HepG2 (cell line): ENCODE results near the gene FKBP1B. TPM values are rescaled to one million over a fixed set of nuclear protein-coding genes. Genes with fewer than 3 reads are reported as not detected.

Experiments
- BORCS8-MEF2B ChIP-seq: sonication (generic); formaldehyde crosslinking; IDR thresholded peaks from 2 replicates; pipeline ENCODE4 v1.8.0; 2022; ENCODE audit warnings: mild to moderate bottlenecking, missing genetic modification reagents
- FOXA1 ChIP-seq, 2 experiments: fragments of 450-650 bp in 1 of 2; sonication (generic) in 1 of 2; formaldehyde crosslinking in 1 of 2; IDR thresholded peaks; 2 replicates each; pipeline versions ENCODE4 v1.4.0 to v1.6.1; 2016 to 2020; ENCODE audit warnings: missing genetic modification reagents in 1 of 2
- GABPB1 ChIP-seq: IDR thresholded peaks from 2 replicates; pipeline ENCODE4 v1.6.1; 2016; ENCODE audit warnings: mild to moderate bottlenecking, missing genetic modification reagents, moderate library complexity, missing compliant biosample characterization
- GATAD2A ChIP-seq: IDR thresholded peaks from 2 replicates; pipeline ENCODE4 v1.6.1; 2016
- HMG20B ChIP-seq: conservative IDR thresholded peaks from 2 replicates; pipeline ENCODE4 v1.6.1; 2016; ENCODE audit warnings: missing genetic modification reagents, missing compliant biosample characterization
- IKZF4 ChIP-seq: sonication (generic); formaldehyde crosslinking; IDR thresholded peaks from 2 replicates; pipeline ENCODE4 v1.5.1; 2020; ENCODE audit warnings: borderline replicate concordance, mild to moderate bottlenecking, low read depth, missing genetic modification reagents; ENCODE audit errors: not compliant biosample characterization
- MBD4 ChIP-seq: IDR thresholded peaks from 2 replicates; pipeline ENCODE4 v1.6.1; 2012; ENCODE audit warnings: low read length, inconsistent platforms, borderline replicate concordance
- PPARG ChIP-seq: conservative IDR thresholded peaks from 2 replicates; pipeline ENCODE4 v1.6.1; 2016; ENCODE audit warnings: missing biosample characterization, missing genetic modification reagents
- ZNF256 ChIP-seq: sonication (generic); formaldehyde crosslinking; conservative IDR thresholded peaks from 2 replicates; pipeline ENCODE4 v1.4.0; 2020; ENCODE audit warnings: missing genetic modification reagents
- ZNF607 ChIP-seq: sonication (generic); formaldehyde crosslinking; IDR thresholded peaks from 2 replicates; pipeline ENCODE4 v1.5.1; 2020; ENCODE audit warnings: missing genetic modification reagents, mild to moderate bottlenecking, borderline replicate concordance
- ZNF678 ChIP-seq: sonication (generic); formaldehyde crosslinking; IDR thresholded peaks from 2 replicates; pipeline ENCODE4 v1.4.0; 2020; ENCODE audit warnings: mild to moderate bottlenecking, missing genetic modification reagents
- polyA plus RNA-seq, 8 experiments: library from polyadenylated mRNA; depleted of rRNA in 3 of 8; stranded (reverse) in 7 of 8; unstranded in 1 of 8; fragments of >200 nt; fragmentation: Illumina TruSeq in 4 of 8; extraction: Trizol in 4 of 8; gene quantifications; 2 replicates each; pipeline versions ENCODE4 v1.2.1 to v1.2.3, GENCODE V29; 2011 to 2016; ENCODE audit warnings: low read depth in 4 of 8, missing spikeins in 1 of 8, mixed read lengths in 1 of 8; ENCODE audit not compliant: insufficient read depth in 1 of 8
- total RNA-seq, 5 experiments: library from RNA; depleted of rRNA; stranded (reverse); fragments of >200 nt; fragmentation: Illumina TruSeq; extraction: Trizol; gene quantifications; 2 replicates each; pipeline ENCODE4 v1.2.3, GENCODE V29; 2016; ENCODE audit warnings: low read depth in 1 of 5
- TF ChIP-seq, protein P1 (sequence below): sonication (generic); formaldehyde crosslinking; IDR thresholded peaks from 2 replicates; pipeline ENCODE4 v1.5.0; 2020; ENCODE audit warnings: mild to moderate bottlenecking, missing genetic modification reagents, moderate library complexity
- TF ChIP-seq, protein P2 (sequence below): IDR thresholded peaks from 2 replicates; pipeline ENCODE4 v1.6.1; 2016; ENCODE audit warnings: missing compliant biosample characterization, missing genetic modification reagents, borderline replicate concordance
- TF ChIP-seq, protein P3 (sequence below): sonication (generic); formaldehyde crosslinking; IDR thresholded peaks from 2 replicates; pipeline ENCODE4 v1.4.0; 2020; ENCODE audit warnings: missing genetic modification reagents
- TF ChIP-seq, protein P4 (sequence below): sonication (generic); formaldehyde crosslinking; IDR thresholded peaks from 2 replicates; pipeline ENCODE4 v1.5.1; 2020; ENCODE audit warnings: mild to moderate bottlenecking, missing genetic modification reagents, borderline replicate concordance
- TF ChIP-seq, protein P5 (sequence below): sonication (generic); formaldehyde crosslinking; IDR thresholded peaks from 2 replicates; pipeline ENCODE4 v1.4.0; 2020; ENCODE audit warnings: mild to moderate bottlenecking, missing genetic modification reagents, borderline replicate concordance
- TF ChIP-seq, protein P6 (sequence below): sonication (generic); formaldehyde crosslinking; IDR thresholded peaks from 2 replicates; pipeline ENCODE4 v1.8.1; 2023; ENCODE audit warnings: mild to moderate bottlenecking, inconsistent platforms, moderate library complexity, missing genetic modification reagents, borderline replicate concordance

Gene FKBP1B
- total and polyA plus RNA-seq, 2 of the 13 experiments (the other 11 are each of a cell fraction or from before 2014, with no cell fraction given), result 35.2 to 96.3 TPM

DNA sequence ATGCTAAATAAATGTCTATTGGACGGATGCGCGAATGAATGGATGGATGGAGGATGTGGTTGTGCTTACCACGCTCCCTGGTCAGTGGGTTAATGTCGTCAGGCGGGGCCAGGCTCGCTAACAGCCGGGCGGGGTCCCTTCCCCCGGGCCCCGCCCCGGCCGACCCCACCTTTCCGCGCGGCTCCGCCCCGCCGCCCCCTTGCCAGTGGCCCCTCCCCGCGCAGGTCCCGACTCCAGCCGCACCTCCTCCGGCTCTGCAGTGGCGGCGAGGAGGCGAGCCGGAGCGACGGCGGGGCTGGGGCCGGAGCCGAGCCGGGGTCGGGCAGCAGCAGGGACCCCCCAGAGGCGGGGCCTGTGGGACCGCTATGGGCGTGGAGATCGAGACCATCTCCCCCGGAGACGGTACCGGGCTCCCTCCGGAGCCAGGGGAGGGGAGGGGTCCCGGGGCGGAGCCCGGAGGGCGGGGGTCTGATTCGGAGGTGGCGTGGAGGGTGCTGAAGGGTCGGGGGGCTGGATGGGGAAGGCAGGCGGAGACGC, at the start of gene FKBP1B (continued):
- TF ChIP-seq, protein P1, sequence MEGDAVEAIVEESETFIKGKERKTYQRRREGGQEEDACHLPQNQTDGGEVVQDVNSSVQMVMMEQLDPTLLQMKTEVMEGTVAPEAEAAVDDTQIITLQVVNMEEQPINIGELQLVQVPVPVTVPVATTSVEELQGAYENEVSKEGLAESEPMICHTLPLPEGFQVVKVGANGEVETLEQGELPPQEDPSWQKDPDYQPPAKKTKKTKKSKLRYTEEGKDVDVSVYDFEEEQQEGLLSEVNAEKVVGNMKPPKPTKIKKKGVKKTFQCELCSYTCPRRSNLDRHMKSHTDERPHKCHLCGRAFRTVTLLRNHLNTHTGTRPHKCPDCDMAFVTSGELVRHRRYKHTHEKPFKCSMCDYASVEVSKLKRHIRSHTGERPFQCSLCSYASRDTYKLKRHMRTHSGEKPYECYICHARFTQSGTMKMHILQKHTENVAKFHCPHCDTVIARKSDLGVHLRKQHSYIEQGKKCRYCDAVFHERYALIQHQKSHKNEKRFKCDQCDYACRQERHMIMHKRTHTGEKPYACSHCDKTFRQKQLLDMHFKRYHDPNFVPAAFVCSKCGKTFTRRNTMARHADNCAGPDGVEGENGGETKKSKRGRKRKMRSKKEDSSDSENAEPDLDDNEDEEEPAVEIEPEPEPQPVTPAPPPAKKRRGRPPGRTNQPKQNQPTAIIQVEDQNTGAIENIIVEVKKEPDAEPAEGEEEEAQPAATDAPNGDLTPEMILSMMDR (CRISPR knock-in tag), result no peak
- TF ChIP-seq, protein P2, sequence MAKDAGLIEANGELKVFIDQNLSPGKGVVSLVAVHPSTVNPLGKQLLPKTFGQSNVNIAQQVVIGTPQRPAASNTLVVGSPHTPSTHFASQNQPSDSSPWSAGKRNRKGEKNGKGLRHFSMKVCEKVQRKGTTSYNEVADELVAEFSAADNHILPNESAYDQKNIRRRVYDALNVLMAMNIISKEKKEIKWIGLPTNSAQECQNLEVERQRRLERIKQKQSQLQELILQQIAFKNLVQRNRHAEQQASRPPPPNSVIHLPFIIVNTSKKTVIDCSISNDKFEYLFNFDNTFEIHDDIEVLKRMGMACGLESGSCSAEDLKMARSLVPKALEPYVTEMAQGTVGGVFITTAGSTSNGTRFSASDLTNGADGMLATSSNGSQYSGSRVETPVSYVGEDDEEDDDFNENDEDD, result no peak
- no peak for TF ChIP-seq HMG20B (CRISPR knock-in tag)
- peak; percentile 42 for TF ChIP-seq GABPB1 (CRISPR knock-in tag)
- 0 out of 2 replicates have a peak, but pooled peaks have one; percentile 35 for TF ChIP-seq BORCS8-MEF2B (CRISPR knock-in tag)
- 0 out of 2 replicates have a peak, but pooled peaks have one; percentile 70 for TF ChIP-seq ZNF607 (CRISPR knock-in tag)
- TF ChIP-seq, protein P3, sequence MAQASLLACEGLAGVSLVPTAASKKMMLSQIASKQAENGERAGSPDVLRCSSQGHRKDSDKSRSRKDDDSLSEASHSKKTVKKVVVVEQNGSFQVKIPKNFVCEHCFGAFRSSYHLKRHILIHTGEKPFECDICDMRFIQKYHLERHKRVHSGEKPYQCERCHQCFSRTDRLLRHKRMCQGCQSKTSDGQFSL (CRISPR knock-in tag), result no peak
- TF ChIP-seq, protein P4, sequence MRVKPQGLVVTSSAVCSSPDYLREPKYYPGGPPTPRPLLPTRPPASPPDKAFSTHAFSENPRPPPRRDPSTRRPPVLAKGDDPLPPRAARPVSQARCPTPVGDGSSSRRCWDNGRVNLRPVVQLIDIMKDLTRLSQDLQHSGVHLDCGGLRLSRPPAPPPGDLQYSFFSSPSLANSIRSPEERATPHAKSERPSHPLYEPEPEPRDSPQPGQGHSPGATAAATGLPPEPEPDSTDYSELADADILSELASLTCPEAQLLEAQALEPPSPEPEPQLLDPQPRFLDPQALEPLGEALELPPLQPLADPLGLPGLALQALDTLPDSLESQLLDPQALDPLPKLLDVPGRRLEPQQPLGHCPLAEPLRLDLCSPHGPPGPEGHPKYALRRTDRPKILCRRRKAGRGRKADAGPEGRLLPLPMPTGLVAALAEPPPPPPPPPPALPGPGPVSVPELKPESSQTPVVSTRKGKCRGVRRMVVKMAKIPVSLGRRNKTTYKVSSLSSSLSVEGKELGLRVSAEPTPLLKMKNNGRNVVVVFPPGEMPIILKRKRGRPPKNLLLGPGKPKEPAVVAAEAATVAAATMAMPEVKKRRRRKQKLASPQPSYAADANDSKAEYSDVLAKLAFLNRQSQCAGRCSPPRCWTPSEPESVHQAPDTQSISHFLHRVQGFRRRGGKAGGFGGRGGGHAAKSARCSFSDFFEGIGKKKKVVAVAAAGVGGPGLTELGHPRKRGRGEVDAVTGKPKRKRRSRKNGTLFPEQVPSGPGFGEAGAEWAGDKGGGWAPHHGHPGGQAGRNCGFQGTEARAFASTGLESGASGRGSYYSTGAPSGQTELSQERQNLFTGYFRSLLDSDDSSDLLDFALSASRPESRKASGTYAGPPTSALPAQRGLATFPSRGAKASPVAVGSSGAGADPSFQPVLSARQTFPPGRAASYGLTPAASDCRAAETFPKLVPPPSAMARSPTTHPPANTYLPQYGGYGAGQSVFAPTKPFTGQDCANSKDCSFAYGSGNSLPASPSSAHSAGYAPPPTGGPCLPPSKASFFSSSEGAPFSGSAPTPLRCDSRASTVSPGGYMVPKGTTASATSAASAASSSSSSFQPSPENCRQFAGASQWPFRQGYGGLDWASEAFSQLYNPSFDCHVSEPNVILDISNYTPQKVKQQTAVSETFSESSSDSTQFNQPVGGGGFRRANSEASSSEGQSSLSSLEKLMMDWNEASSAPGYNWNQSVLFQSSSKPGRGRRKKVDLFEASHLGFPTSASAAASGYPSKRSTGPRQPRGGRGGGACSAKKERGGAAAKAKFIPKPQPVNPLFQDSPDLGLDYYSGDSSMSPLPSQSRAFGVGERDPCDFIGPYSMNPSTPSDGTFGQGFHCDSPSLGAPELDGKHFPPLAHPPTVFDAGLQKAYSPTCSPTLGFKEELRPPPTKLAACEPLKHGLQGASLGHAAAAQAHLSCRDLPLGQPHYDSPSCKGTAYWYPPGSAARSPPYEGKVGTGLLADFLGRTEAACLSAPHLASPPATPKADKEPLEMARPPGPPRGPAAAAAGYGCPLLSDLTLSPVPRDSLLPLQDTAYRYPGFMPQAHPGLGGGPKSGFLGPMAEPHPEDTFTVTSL (CRISPR knock-in tag), result no peak
- no peak for TF ChIP-seq IKZF4 (CRISPR knock-in tag)
- TF ChIP-seq ZNF678 (CRISPR knock-in tag), result no peak
- TF ChIP-seq, protein P5, sequence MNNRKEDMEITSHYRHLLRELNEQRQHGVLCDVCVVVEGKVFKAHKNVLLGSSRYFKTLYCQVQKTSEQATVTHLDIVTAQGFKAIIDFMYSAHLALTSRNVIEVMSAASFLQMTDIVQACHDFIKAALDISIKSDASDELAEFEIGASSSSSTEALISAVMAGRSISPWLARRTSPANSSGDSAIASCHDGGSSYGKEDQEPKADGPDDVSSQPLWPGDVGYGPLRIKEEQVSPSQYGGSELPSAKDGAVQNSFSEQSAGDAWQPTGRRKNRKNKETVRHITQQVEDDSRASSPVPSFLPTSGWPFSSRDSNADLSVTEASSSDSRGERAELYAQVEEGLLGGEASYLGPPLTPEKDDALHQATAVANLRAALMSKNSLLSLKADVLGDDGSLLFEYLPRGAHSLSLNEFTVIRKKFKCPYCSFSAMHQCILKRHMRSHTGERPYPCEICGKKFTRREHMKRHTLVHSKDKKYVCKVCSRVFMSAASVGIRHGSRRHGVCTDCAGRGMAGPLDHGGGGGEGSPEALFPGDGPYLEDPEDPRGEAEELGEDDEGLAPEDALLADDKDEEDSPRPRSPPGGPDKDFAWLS (CRISPR knock-in tag), result no peak
- TF ChIP-seq, protein P6, sequence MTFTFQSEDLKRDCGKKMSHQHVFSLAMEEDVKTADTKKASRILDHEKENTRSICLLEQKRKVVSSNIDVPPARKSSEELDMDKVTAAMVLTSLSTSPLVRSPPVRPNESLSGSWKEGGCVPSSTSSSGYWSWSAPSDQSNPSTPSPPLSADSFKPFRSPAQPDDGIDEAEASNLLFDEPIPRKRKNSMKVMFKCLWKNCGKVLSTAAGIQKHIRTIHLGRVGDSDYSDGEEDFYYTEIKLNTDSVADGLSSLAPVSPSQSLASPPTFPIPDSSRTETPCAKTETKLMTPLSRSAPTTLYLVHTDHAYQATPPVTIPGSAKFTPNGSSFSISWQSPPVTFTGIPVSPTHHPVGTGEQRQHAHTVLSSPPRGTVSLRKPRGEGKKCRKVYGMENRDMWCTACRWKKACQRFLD (CRISPR knock-in tag), result no peak
- TF ChIP-seq GATAD2A (CRISPR knock-in tag), result no peak
- TF ChIP-seq PPARG, result no peak
- TF ChIP-seq MBD4, result no peak
- no peak for TF ChIP-seq ZNF256 (CRISPR knock-in tag)
- TF ChIP-seq FOXA1 (IDR thresholded peaks at IDR 0.05), result no peak
- TF ChIP-seq FOXA1 (CRISPR knock-in tag; IDR thresholded peaks at IDR 0.05), result no peak
